ENCODE results near the gene SLC13A3. TPM values are rescaled to one million over a fixed set of nuclear protein-coding genes. Genes with fewer than 3 reads are reported as not detected.

The SLC13A3 gene
- total and polyA plus RNA-seq, 2 of the 4 experiments (the other 2 are of a cell fraction): 2.5 to 4.2 TPM

- intact Hi-C loops (cut with micrococcal nuclease): no loop called here
- no TSS peak for BruUV-seq (replicated peaks)
- H3K14ac ChIP-seq (replicated peaks; ENCODE audit: low read depth, low read length): no peak overlapping the region
- no peak overlapping the region for H2BK20ac ChIP-seq (ENCODE audit: low read depth, low read length)
- H3K27ac ChIP-seq (ENCODE audit: insufficient read depth, low read length): no peak overlapping the region
- H3K4me1 ChIP-seq (ENCODE audit: control insufficient read depth, insufficient read depth, low read length): no peaks in the 10 kb centered on the region
- ChIA-PET POLR2A (ENCODE audit: unreplicated experiment) (no interaction called here), CTCF (no interaction called here)
- no peaks in the 10 kb centered on the region for H3K9me3 ChIP-seq (ENCODE audit: control insufficient read depth, insufficient read depth, low read length)
- no peaks in the 10 kb centered on the region for H3K9me1 ChIP-seq (ENCODE audit: insufficient read depth, low read length)
- no peaks in the 10 kb centered on the region; the same call in 1 of the 2 replicates for H3K27me3 ChIP-seq (ENCODE audit: control insufficient read depth, insufficient read depth, low read length)
- no peak overlapping the region for H2BK15ac ChIP-seq (ENCODE audit: low read depth, low read length)
- no peak overlapping the region for H3K4me2 ChIP-seq (ENCODE audit: low read depth, low read length)
- dilution Hi-C loops (cut with HindIII; ENCODE audit: low sequenced_read_pairs, unreplicated experiment): no loop called here
- no peaks in the 10 kb centered on the region for H4K20me1 ChIP-seq (ENCODE audit: insufficient read depth, low read length)
- H3K79me1 ChIP-seq (ENCODE audit: low read depth in 1 of 2, low read length in 2 of 2): no peaks in the 10 kb centered on the region
- TF ChIP-seq MXI1 (IDR thresholded peaks at IDR 0.05; ENCODE audit: borderline replicate concordance, low read depth, low read length) (no peak), RFX5 (IDR thresholded peaks at IDR 0.05; ENCODE audit: low read depth, low read length) (no peak), MAFK (IDR thresholded peaks at IDR 0.05; ENCODE audit: low read depth, low read length) (no peak)
- TF ChIP-seq, protein P1, sequence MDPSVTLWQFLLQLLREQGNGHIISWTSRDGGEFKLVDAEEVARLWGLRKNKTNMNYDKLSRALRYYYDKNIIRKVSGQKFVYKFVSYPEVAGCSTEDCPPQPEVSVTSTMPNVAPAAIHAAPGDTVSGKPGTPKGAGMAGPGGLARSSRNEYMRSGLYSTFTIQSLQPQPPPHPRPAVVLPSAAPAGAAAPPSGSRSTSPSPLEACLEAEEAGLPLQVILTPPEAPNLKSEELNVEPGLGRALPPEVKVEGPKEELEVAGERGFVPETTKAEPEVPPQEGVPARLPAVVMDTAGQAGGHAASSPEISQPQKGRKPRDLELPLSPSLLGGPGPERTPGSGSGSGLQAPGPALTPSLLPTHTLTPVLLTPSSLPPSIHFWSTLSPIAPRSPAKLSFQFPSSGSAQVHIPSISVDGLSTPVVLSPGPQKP (IDR thresholded peaks at IDR 0.05; ENCODE audit: borderline replicate concordance, low read depth, low read length): no peak
- ATAC-seq (ENCODE audit: low read depth) (no peak), DNase-seq (no peak)
- no peak overlapping the region for H2BK5ac ChIP-seq (ENCODE audit: low read depth, low read length, poor library complexity, severe bottlenecking)
- H3K4ac ChIP-seq (ENCODE audit: low read depth, low read length): no peak overlapping the region
- H2AFZ ChIP-seq (replicated peaks; ENCODE audit: low read length, poor library complexity): no peak overlapping the region
- no peak overlapping the region for H3K4me3 ChIP-seq (ENCODE audit: insufficient read depth, low read depth, low read length)
- no peak overlapping the region for H4K8ac ChIP-seq (ENCODE audit: low read depth in 2 of 2, low read length in 2 of 2)
- in situ Hi-C loops (cut with MboI; ENCODE audit: low sequenced_read_pairs): no loop called here
- no peak overlapping the region for H3K9ac ChIP-seq (ENCODE audit: low read depth, low read length)
- H2AK5ac ChIP-seq (ENCODE audit: low read depth, low read length): no peak overlapping the region
- no peak overlapping the region for H3K56ac ChIP-seq (ENCODE audit: extremely low read depth, insufficient read depth, low read length)
- H2BK120ac ChIP-seq (ENCODE audit: low read depth, low read length): no peak overlapping the region
- WGBS, 2 experiments (ENCODE audit: extremely low coverage in 2 of 2, insufficient read length in 1 of 2): no CpG with 5 or more reads among the region's 4 CpGs
- no peak overlapping the region for H4K91ac ChIP-seq (ENCODE audit: insufficient read depth, low read depth, low read length)
- H4K5ac ChIP-seq (ENCODE audit: low read depth, low read length): no peak overlapping the region
- H3K36me3 ChIP-seq (ENCODE audit: control insufficient read depth, insufficient read depth, low read length): no peaks in the 10 kb centered on the region
- no peak overlapping the region for H2AK9ac ChIP-seq (replicated peaks; ENCODE audit: low read depth, low read length, poor library complexity)
- no peak overlapping the region for H3K23ac ChIP-seq (ENCODE audit: low read depth, low read length)
- H3K18ac ChIP-seq (ENCODE audit: low read depth, low read length): no peak overlapping the region
Observed at GRCh38 chr20:46637427-46638133, 13.7 kb downstream of the SLC13A3 start.
